Esophagus squamous epithelium (tissue), 4 donors: ENCODE data around the gene MRPS14.

Source experiments
- CTCF ChIP-seq, 6 experiments: fragments of 450-650 bp in 4 of 6; fragments of 200-600 bp in 2 of 6; sonication (generic) in 2 of 6; IDR thresholded peaks; one replicate each; pipeline ENCODE4 v1.5.1; 2016 to 2019; ENCODE audit warnings: antibody characterized with exemption in 6 of 6, mild to moderate bottlenecking in 4 of 6, moderate library complexity in 4 of 6
- POLR2A ChIP-seq, 4 donors: fragments of 450-650 bp; IDR thresholded peaks; one replicate each; pipeline ENCODE4 v1.6.1; 2017; ENCODE audit warnings: antibody characterized with exemption in 4 of 4, mild to moderate bottlenecking in 4 of 4, moderate library complexity in 3 of 4

DNA sequence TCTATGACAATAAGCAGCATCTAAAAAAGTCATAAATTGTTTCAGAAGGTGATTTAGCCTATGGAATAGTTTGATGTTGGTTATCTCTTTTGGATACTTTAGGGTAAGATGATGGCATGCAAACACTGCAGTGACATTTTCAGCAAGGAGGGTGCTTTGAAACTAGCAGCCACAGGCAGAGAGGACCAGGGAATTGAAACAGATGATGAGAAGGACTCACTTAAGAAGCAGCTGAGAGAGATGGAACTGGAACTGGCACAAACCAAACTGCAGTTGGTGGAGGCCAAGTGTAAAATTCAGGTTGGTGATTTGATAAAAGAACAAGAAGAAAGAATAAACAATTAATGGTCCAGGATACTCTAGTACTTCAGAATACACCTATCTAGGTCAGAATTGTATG, 34.7 kb downstream of the MRPS14 start:
- TF ChIP-seq POLR2A (IDR thresholded peaks at IDR 0.05), result no peak
- no peak for TF ChIP-seq CTCF (IDR thresholded peaks at IDR 0.05)
